GM18517 (cell line): ENCODE results near the gene STK16.
A peak's percentile ranks its signal among the peaks of the same experiment; 100 is the strongest.

Experiments used
- ATAC-seq: cut with Tn5 transposase; IDR thresholded peaks from one replicate; pipeline ENCODE4 v1.9.1; 2021; ENCODE audit warnings: mild to moderate bottlenecking, moderate library complexity; ENCODE audit not compliant: unreplicated experiment

Gene STK16

DNA sequence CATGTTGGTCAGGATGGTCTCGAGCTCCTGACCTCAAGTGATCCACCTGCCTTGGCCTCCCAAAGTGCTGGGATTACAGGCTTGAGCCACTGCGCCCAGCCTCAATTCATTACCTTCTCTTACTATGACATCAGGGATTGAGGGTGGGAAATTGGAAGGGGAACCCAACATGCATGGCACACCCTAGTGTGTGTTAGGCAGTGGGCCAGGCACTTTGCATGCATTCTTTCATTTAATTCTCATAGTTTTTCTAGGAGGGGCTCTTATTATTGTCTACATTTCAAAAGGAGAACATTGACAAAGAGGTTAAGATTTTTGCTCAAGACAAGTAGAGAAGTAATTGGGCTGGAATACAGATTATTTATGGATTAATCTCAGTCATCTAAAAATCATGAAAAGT lies 23.0 kb downstream of the STK16 start:
- ATAC-seq = no peak

GRCh38 chr2:219269362-219270054 lies 24.2 kb downstream of the STK16 start:
- no peak for ATAC-seq

DNA sequence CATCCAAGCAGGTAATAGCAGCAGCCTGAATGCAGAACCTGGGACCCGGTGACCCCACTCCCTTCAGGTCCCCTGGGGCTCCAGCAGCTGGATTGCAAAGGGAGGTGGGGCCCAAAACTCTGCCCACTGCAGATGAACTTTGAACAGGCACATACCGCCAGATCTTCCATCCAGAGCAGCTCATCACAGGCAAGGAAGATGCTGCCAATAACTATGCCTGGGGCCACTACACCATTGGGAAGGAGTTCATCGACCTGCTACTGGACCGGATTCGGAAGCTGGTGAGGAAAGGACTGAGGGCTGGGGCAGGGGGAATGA lies 24.7 kb downstream of the STK16 start:
- ATAC-seq = no peak

- no peak for ATAC-seq
Observed at GRCh38 chr2:219271021-219271420, 25.7 kb downstream of the STK16 start.

- no peak for ATAC-seq
Observed at GRCh38 chr2:219272356-219272755, 27.1 kb downstream of the STK16 start.

DNA sequence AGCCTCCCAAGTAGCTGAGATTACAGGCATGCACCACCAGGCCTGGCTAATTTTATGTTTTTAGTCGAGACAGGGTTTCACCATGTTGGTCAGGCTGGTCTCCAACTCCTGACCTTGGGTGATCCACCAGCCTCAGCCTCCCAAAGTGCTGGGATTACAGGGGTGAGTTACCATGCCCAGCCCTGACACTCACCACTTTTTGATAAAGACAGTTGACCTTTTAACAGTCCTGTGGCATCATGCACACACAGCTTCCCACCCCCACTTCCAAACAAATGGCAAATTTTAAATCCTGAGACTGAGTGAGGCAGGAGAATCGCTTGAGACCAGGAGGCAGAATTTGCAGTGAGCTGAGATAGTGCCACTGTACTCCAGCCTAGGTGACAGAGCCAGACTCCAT lies 27.7 kb downstream of the STK16 start:
- ATAC-seq = no peak

DNA sequence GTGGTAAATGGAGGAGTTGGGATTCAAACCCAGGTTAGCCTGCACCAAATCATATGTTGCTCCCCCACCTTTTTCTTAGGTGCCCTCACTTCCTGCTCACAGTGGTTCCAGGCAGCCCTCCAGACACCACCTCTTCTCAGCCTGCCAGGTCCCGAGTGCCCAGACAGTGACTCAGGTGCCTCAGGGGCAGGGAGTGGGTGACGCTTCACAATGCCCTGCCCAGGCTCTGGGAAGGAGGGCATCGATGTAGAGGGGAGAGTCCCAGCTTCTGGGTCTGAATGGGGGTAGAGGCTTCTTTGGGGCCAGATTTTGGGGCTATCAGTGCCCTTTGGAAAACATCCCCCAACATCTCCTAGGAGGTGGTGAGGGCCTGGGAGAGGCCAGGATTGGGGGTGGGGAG lies 28.7 kb downstream of the STK16 start:
- no peak for ATAC-seq

DNA sequence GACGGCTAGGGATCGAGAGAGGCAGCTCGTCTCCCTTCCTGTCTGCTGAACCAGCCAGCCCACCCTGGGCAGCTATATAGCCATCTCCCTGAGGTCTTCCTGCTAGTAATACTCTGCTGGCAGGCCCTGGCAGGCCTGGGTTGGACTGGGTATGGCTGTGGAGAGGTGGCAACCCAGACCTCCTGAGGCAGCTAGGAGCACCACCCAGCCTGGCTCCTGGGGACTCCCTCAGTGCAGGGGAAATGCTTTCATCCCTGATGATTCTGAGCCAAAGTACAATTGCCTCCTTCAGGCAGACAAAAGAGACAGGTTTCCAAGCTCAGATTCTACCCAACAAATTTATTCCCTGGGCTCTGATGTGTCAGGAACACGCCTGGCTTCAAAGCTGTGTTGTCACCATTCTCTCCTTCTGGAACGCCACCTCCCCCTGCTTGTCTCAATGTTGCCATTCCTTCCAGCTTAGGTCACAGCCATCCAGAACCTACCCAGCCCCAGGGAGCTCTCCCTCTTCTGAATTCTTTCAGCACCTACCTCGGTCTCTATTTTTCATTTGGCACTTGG lies 29.2 kb downstream of the STK16 start:
- no peak for ATAC-seq

DNA sequence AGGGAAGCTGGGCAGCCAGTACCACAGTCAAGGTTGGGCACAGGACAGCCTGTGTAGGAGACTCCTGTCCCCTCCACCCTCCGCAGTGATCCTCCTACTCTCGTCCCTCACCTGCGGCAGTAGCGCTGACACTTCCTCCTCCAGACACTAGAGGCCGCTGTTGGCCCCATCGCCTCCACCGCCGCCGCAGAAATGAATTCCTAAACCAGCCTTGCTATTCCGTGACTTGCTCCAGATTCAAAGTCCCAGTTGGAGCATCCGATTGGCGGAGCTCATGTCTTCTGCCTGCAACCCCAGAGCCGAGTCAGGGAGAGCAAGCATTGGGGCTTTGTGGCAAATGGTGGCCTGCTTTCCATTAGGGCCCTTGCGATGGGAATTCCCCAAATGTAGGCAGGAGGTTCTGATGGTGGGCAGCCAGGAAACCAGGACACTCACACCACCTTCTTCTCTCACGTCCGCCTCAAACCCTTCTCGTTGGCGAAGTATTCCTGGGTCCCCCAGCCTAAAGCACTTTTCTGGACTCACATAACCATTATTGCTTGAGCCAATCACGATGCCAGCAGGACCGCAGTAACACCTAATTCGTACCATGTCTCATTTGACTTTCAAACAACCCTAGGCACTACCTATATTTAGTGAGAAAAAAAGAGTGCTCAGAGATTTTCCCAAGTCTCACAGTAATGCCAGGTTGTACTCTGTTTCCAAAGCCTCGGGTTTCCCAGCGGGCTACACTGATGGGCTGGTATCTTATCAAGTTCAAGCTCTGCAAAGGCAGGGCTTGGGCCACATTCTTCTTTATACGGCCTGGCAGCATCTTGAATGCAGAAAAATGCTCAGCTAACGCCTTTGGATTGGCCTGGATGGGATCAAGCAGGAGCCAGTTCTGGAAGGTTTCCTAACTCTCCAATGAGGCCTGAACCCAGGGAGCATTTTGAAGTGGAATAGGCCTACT lies 32.7 kb downstream of the STK16 start:
- ATAC-seq = no peak

- no peak for ATAC-seq
Observed at GRCh38 chr2:219278655-219279150, 33.4 kb downstream of the STK16 start.

GRCh38 chr2:219279151-219279915 lies 34.1 kb downstream of the STK16 start, which contains the start of gene DNAJB2:
Gene DNAJB2 (plus strand): TSS chr2:219279366. CDS start chr2:219279834, 468 bp downstream.
- peak; percentile 80 for ATAC-seq

GRCh38 chr2:219279916-219280516 lies 34.7 kb downstream of the STK16 start:
- ATAC-seq = no peak

DNA sequence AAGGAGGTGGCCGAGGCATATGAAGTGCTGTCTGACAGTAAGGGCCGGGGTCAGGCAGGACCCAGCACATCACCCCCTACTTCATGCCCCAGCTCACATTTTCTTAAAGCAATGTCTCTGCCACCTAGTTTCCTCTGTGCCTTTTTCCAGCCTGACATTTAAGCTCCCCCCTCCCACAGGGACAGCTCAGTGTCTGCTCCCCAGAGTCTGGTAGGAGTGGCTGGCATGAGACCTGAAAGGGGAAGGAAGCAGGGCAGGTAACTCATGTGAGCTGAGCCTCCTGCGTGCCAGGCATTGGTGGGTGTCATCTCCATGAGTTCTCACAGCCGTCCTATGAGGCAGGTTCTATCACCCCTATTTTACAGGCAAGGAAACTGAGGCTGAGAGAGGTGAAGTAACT lies 35.4 kb downstream of the STK16 start:
- ATAC-seq = no peak

GRCh38 chr2:219281588-219281987 lies 36.3 kb downstream of the STK16 start:
- ATAC-seq = no peak

DNA sequence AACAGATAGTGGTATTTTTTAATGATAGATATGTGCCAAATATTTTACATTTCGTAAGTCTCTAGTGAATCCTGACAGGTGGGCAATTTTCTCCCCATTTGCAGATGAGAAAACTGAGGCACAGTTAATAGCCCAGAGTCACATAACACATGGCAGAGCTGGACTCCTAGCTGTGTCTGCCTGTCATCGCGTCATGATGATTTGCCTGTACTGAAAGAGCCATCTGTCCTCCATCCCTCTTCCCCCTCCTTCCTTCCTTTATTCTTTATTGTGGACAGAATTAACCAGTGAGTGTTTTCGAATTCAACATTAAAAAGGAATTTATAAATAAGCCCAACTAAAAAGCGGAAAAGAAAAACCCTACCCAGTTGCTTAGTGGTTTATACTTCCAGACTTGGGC lies 37.1 kb downstream of the STK16 start:
- ATAC-seq = no peak

GRCh38 chr2:219282943-219283581 lies 37.8 kb downstream of the STK16 start:
- ATAC-seq = no peak

GRCh38 chr2:219284501-219285372 lies 39.5 kb downstream of the STK16 start:
- ATAC-seq = no peak

- no peak for ATAC-seq
Observed at GRCh38 chr2:219285373-219285735, 40.1 kb downstream of the STK16 start.

DNA sequence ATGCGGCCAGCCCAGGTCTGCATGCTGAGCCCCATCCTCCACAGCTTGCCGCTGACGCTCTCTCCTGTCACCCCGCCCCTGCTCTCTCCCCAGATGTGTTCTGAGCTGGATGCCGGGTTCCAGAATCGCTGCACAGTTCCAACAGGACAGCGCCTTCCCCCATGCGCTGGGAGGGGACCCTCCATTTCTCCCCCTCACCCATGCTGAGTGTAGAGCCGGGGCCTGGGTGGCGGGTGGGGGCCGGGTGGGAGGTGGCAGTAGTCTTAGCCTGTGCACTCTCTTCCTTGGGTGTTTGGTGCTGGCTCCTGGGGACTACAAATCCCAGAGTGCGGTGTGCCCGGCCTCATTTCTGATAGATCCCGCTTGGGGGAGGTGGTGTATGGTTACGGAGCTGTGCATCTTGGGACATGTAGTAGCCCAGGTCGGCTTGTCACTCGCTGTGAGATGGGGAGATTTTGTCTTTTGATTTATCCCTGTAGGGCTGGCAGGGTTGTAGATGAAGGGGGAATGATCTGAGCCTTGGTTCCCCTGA lies 40.7 kb downstream of the STK16 start:
- no peak for ATAC-seq
